Left lung (tissue), 10 donors: Measurements from ENCODE around the gene LRSAM1. TPM values are rescaled to one million over a fixed set of nuclear protein-coding genes. Genes with fewer than 3 reads are reported as not detected.
A peak's percentile ranks its signal among the peaks of the same experiment; 100 is the strongest.

Experiments
- ATAC-seq: fragments of 200-7000 bp; cut with Tn5 transposase; one replicate; pipeline ENCODE4 v1.9.1; 2020; ENCODE audit warnings: moderate library complexity
- DNase-seq, 4 donors: peaks; one replicate each; pipeline ENCODE4 v3.0.0-alpha.2; 2013 to 2020
- H3K27ac ChIP-seq, 2 donors: fragments of 200-600 bp; sonication (generic) in 1 of 2; one replicate each; pipeline versions ENCODE4 v1.5.0 to v1.8.0; 2020 to 2021
- H3K27me3 ChIP-seq, 2 donors: fragments of 200-600 bp; sonication (generic) in 1 of 2; one replicate each; pipeline versions ENCODE4 v1.5.0 to v1.8.0; 2020 to 2021
- H3K36me3 ChIP-seq, 2 donors: fragments of 200-600 bp; sonication (generic) in 1 of 2; one replicate each; pipeline versions ENCODE4 v1.5.0 to v1.8.0; 2020 to 2021
- H3K4me1 ChIP-seq, 2 donors: fragments of 200-600 bp; one replicate each; pipeline ENCODE4 v1.8.0; 2021
- H3K4me3 ChIP-seq, 2 donors: fragments of 200-600 bp; sonication (generic) in 1 of 2; one replicate each; pipeline versions ENCODE4 v1.5.0 to v1.8.0; 2020 to 2021; ENCODE audit warnings: mild to moderate bottlenecking in 1 of 2
- H3K9me3 ChIP-seq, 2 donors: fragments of 200-600 bp; sonication (generic) in 1 of 2; one replicate each; pipeline versions ENCODE4 v1.5.0 to v1.8.0; 2020 to 2021
- CTCF ChIP-seq, 2 donors: fragments of 200-600 bp; sonication (generic) in 1 of 2; IDR thresholded peaks; one replicate each; pipeline versions ENCODE4 v1.5.0 to v1.8.0; 2021; ENCODE audit warnings: antibody characterized with exemption in 2 of 2
- intact Hi-C, 2 donors: fragments of 100-400 bp; cut with DNase I; formaldehyde crosslinking; loops; one replicate each; pipeline versions ENCODE4 v1.11.2 to v1.14.2; 2022
- polyA plus RNA-seq, 6 donors: library from polyadenylated mRNA; unstranded; fragments of 120-200 nt; gene quantifications; one replicate each; pipeline ENCODE4 v1.2.1, GENCODE V29; 2013; ENCODE audit not compliant: insufficient read length in 6 of 6
- total RNA-seq, 2 donors: library from RNA; stranded (reverse); fragmentation: NEBNext Ultra II Directional; extraction: Animal tissue kit (Norgen Biotek cat#: 25700); gene quantifications; one replicate each; pipeline ENCODE4 v1.2.1, GENCODE V29; 2021
- donor health status: DM: no; HTN: yes; CAD: no.
- donor health status: DM: no; HTN: no; CAD: no.

Gene LRSAM1
- total and polyA plus RNA-seq, 8 donors = 16.4 to 24.4 (median 19.4) TPM

- Histone ChIP-seq H3K27me3 (no peaks in the 10 kb centered on the region), H3K4me1 (no peaks in the 10 kb centered on the region), H3K4me3 (no peak overlapping the region), H3K9me3 (no peaks in the 10 kb centered on the region), H3K36me3 (peaks cover 0 to 98% of the 10 kb centered on the region in 2 donors), H3K27ac (no peak overlapping the region)
- no peak for DNase-seq
- ATAC-seq = no peak
- intact Hi-C loops = no loop called here
- TF ChIP-seq CTCF (IDR thresholded peaks at IDR 0.05) = no peak
These were observed 51.5 kb downstream of the LRSAM1 start for GRCh38 chr9:127502706-127503378.

DNA sequence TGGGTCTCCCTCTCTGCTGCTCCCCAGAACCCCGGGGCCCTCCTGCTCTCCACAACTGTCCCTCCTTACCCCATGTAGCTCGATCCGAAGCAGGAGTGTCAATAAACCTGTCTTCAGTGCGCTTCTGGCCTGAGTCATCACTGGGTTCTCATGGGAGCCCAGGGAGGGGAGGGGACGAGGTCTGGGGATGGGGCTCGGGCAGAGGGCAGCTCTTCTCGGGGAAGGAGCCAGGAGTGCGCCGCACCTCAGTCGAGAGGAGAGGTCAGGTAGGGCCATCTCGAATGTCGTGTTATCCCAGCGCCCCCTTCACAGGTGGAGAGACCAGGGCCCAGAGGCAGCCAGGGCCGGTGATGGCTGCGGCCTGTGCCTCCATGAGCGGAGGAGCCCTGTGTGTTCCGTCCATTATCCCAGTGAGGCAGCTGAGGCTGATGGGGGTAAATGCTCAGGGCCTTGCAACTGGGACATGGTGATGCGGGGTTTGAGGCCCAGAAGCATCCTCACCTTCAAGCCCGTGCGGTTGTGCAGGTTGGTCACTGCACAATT, 52.1 kb downstream of the LRSAM1 start:
- Histone ChIP-seq H3K27me3 (no peaks in the 10 kb centered on the region), H3K36me3 (peaks cover 0 to 98% of the 10 kb centered on the region in 2 donors), H3K4me1 (no peaks in the 10 kb centered on the region), H3K9me3 (no peaks in the 10 kb centered on the region), H3K27ac (no peak overlapping the region), H3K4me3 (no peak overlapping the region)
- ATAC-seq (no peak), DNase-seq (no peak)
- intact Hi-C loops = no loop called here
- TF ChIP-seq CTCF (IDR thresholded peaks at IDR 0.05) = no peak

DNA sequence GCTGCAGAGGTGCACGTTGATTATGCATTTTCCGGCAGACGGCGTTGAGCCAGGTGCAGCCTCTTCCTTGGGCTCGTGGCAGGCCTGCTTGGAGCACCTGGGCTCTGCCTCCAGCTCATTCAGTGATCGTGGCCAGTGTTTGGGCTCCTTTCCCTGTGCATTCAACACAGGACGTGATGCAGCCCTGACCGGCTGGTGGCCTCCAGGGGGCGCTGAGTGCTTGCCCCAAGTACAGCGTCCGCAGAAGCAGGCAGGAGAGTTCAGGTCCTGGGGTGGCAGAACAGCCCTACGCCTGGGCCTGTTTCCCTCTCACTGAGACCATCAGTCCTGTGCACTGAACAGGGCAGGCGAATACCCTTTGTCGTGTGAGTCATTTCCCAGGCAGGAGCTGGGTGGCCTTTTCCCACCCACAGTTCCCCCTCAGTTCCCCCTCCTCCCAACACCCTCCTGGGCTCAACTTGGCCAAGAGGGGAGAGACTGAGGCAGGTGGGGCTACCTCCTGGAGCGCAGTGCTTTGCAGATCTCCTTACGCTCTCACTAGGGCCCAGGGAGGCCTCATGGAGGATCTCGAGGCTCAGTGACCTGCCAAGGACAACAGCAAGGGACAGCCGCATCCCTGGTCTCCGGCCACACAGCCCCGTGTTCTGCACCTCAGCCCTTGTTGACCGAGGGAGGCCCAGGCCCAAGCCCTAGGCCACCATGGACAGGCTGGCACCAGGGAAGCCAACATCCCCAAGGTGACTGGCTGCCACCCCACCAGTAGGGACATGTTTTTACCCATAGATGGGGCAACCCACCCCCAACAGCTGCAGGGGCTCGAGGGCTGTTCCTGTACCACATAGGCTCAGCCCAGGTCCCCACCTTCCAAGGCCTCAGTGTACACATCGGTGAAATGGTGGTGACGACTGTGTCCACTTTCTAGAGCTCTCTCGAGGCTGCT, 52.9 kb downstream of the LRSAM1 start:
- intact Hi-C loops = no loop called here
- H3K27me3 ChIP-seq = no peaks in the 10 kb centered on the region
- no peaks in the 10 kb centered on the region for H3K4me1 ChIP-seq
- peak; percentile 83 to 85 for TF ChIP-seq CTCF (IDR thresholded peaks at IDR 0.05)
- no peak overlapping the region for H3K4me3 ChIP-seq
- H3K36me3 ChIP-seq = peaks cover 0 to 98% of the 10 kb centered on the region in 2 donors
- DNase-seq (peak; percentile 64 to 93 (median 80)), ATAC-seq (peak; percentile 79)
- H3K27ac ChIP-seq = no peak overlapping the region
- H3K9me3 ChIP-seq = no peaks in the 10 kb centered on the region

DNA sequence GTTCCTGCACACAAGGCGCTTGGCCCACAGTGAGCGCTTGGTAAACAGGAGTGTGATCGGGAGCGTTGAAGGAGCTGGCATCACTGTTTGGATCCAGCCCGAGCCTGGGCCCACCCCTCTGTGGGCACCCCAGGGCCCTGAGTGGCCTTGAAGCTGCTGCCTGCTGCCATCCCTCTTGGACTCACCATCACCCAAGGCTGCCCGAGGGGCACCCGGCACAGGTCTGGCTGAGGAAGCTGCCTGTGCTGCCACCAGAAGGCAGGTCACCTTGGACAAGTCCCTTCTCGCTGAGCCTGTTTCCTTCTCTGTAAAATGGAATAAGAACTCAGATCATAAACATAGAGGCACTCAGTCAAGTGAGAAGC, 53.6 kb downstream of the LRSAM1 start:
- peaks cover 0 to 96% of the 10 kb centered on the region in 2 donors for H3K36me3 ChIP-seq
- H3K4me1 ChIP-seq = no peaks in the 10 kb centered on the region
- no peak for DNase-seq
- no peak for ATAC-seq
- no peak for TF ChIP-seq CTCF (IDR thresholded peaks at IDR 0.05)
- H3K9me3 ChIP-seq = no peaks in the 10 kb centered on the region
- intact Hi-C loops = loop anchor here in 1 of 2 donors (5.0 kb wide), 1 partner anchor 82 kb away; no protein-coding TSS in a partner anchor
- H3K27me3 ChIP-seq = no peaks in the 10 kb centered on the region
- H3K27ac ChIP-seq = no peak overlapping the region
- H3K4me3 ChIP-seq = no peak overlapping the region
